HepG2 (cell line): ENCODE results near the gene RAC3. TPM values are rescaled to one million over a fixed set of nuclear protein-coding genes. Genes with fewer than 3 reads are reported as not detected.

Source experiments
- ADNP ChIP-seq: sonication (generic); formaldehyde crosslinking; IDR thresholded peaks from 2 replicates; pipeline ENCODE4 v1.4.0; 2020; ENCODE audit warnings: missing genetic modification reagents
- CEBPB ChIP-seq: IDR thresholded peaks from 2 replicates; pipeline ENCODE4 v1.6.1; 2011; ENCODE audit warnings: low read depth, low read length, improper control_type of control experiment, borderline replicate concordance
- FOXK1 ChIP-seq: sonication (generic); formaldehyde crosslinking; IDR thresholded peaks from 2 replicates; pipeline ENCODE4 v1.4.0; 2020; ENCODE audit warnings: low read depth, missing genetic modification reagents, borderline replicate concordance
- HNRNPK ChIP-seq: fragments of 200-400 bp; formaldehyde crosslinking; IDR thresholded peaks from 2 replicates; pipeline ENCODE4 v1.6.1; 2018; ENCODE audit warnings: low read length, low read depth, moderate library complexity, mild to moderate bottlenecking; ENCODE audit not compliant: poor library complexity, severe bottlenecking
- HNRNPL ChIP-seq: fragments of 200-400 bp; formaldehyde crosslinking; IDR thresholded peaks from 2 replicates; pipeline ENCODE4 v1.6.1; 2017; ENCODE audit warnings: mild to moderate bottlenecking, low read depth, low read length
- JUN ChIP-seq: sonication (generic); formaldehyde crosslinking; IDR thresholded peaks from 2 replicates; pipeline ENCODE4 v1.4.0; 2020; ENCODE audit warnings: mild to moderate bottlenecking, missing genetic modification reagents
- JUND ChIP-seq: sonication (generic); formaldehyde crosslinking; IDR thresholded peaks from 2 replicates; pipeline ENCODE4 v1.8.0; 2022; ENCODE audit warnings: mild to moderate bottlenecking, missing genetic modification reagents
- MAZ ChIP-seq, 2 experiments: sonication (generic) in 1 of 2; formaldehyde crosslinking in 1 of 2; IDR thresholded peaks; 2 replicates each; pipeline versions ENCODE4 v1.5.0 to v1.6.1; 2012 to 2020; ENCODE audit warnings: low read depth in 2 of 2, mild to moderate bottlenecking in 2 of 2, borderline replicate concordance in 1 of 2, improper control_type of control experiment in 1 of 2, low read length in 1 of 2, missing genetic modification reagents in 1 of 2, moderate library complexity in 1 of 2
- NFRKB ChIP-seq: fragments of 450-650 bp; IDR thresholded peaks from 2 replicates; pipeline ENCODE4 v1.6.1; 2017
- PTBP1 ChIP-seq: fragments of 200-400 bp; formaldehyde crosslinking; IDR thresholded peaks from 2 replicates; pipeline ENCODE4 v1.6.1; 2018; ENCODE audit warnings: low read length, low read depth; ENCODE audit not compliant: poor library complexity, severe bottlenecking
- RXRA ChIP-seq: sonication (generic); formaldehyde crosslinking; IDR thresholded peaks from 2 replicates; pipeline ENCODE4 v1.5.1; 2020; ENCODE audit warnings: missing genetic modification reagents
- TBX3 ChIP-seq: fragments of 450-650 bp; IDR thresholded peaks from 2 replicates; pipeline ENCODE4 v1.6.1; 2017; ENCODE audit warnings: antibody characterized with exemption, mild to moderate bottlenecking, inconsistent platforms, borderline replicate concordance
- ZBTB7A ChIP-seq: sonication (generic); formaldehyde crosslinking; IDR thresholded peaks from 2 replicates; pipeline ENCODE4 v1.8.0; 2022; ENCODE audit warnings: mild to moderate bottlenecking, missing genetic modification reagents
- ZFP37 ChIP-seq: sonication (generic); formaldehyde crosslinking; IDR thresholded peaks from 2 replicates; pipeline ENCODE4 v1.4.0; 2020; ENCODE audit warnings: missing genetic modification reagents, borderline replicate concordance
- ZNF24 ChIP-seq: fragments of 450-650 bp; IDR thresholded peaks from 2 replicates; pipeline ENCODE4 v1.6.1; 2017; ENCODE audit warnings: antibody characterized with exemption, mild to moderate bottlenecking
- ZNF501 ChIP-seq: sonication (generic); formaldehyde crosslinking; IDR thresholded peaks from 2 replicates; pipeline ENCODE4 v1.5.1; 2020; ENCODE audit warnings: mild to moderate bottlenecking, moderate library complexity, missing genetic modification reagents
- ZNF513 ChIP-seq: sonication (generic); formaldehyde crosslinking; conservative IDR thresholded peaks from 2 replicates; pipeline ENCODE4 v1.5.0; 2020; ENCODE audit warnings: missing genetic modification reagents
- ZNF740 ChIP-seq: sonication (generic); formaldehyde crosslinking; IDR thresholded peaks from 2 replicates; pipeline ENCODE4 v1.4.0; 2020; ENCODE audit warnings: missing genetic modification reagents
- polyA plus RNA-seq, 8 experiments: library from polyadenylated mRNA; depleted of rRNA in 3 of 8; stranded (reverse) in 7 of 8; unstranded in 1 of 8; fragments of >200 nt; fragmentation: Illumina TruSeq in 4 of 8; extraction: Trizol in 4 of 8; gene quantifications; 2 replicates each; pipeline versions ENCODE4 v1.2.1 to v1.2.3, GENCODE V29; 2011 to 2016; ENCODE audit warnings: low read depth in 4 of 8, missing spikeins in 1 of 8, mixed read lengths in 1 of 8; ENCODE audit not compliant: insufficient read depth in 1 of 8
- total RNA-seq, 5 experiments: library from RNA; depleted of rRNA; stranded (reverse); fragments of >200 nt; fragmentation: Illumina TruSeq; extraction: Trizol; gene quantifications; 2 replicates each; pipeline ENCODE4 v1.2.3, GENCODE V29; 2016; ENCODE audit warnings: low read depth in 1 of 5
- TF ChIP-seq, protein P1 (sequence below): sonication (generic); formaldehyde crosslinking; IDR thresholded peaks from 2 replicates; pipeline ENCODE4 v1.4.0; 2020; ENCODE audit warnings: missing genetic modification reagents, borderline replicate concordance
- TF ChIP-seq, protein P2 (sequence below): sonication (generic); formaldehyde crosslinking; IDR thresholded peaks from 2 replicates; pipeline ENCODE4 v1.4.0; 2020; ENCODE audit warnings: missing genetic modification reagents, borderline replicate concordance

The RAC3 gene
- total and polyA plus RNA-seq, 2 of the 13 experiments (the other 11 are each of a cell fraction or from before 2014, with no cell fraction given), result 10.5 to 21.3 TPM

DNA sequence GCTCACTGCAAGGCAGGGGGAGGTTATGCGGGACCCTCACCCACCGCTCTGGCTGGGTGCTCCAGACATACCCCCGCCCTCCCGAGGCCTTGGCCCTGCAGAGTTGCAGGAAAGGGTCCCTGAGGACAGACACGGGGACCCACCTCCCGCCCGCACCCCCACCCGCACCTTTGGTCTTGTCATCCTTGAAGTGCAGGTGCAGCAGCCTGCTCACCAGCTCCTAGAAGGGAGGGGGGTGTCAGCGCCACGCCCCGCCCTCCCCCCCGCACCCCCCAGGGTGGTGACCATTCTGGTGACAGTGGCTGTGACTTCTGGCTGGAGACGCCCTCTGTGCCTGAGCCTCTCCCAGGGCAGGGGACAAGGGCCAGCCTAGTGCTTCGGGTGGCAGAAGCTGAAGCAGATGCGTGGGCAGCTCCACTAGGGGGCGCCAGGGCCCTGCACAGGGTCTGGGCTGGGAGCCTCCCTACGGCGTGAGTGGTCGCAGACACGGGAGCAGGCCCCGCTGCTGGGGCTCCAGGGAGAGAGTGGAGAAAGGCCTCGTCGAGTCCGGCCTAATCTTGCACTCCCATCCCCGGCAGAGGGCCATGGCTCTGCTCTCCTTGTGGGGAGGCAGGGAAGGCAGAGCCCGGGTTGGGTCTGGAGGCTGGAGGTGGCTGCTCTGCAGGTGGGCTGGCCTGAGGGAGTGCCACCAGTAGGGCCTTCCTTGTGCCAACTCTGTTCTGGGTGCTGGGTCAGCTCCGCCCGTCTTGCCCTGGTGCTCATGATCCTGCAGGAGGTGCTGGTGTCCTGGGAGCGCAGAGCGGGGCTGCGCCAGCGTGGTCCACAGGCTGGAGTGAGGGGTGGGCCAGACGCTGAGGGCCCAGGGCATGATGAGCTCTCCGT lies 11.5 kb upstream of the RAC3 start (continued):
- TF ChIP-seq, protein P1, sequence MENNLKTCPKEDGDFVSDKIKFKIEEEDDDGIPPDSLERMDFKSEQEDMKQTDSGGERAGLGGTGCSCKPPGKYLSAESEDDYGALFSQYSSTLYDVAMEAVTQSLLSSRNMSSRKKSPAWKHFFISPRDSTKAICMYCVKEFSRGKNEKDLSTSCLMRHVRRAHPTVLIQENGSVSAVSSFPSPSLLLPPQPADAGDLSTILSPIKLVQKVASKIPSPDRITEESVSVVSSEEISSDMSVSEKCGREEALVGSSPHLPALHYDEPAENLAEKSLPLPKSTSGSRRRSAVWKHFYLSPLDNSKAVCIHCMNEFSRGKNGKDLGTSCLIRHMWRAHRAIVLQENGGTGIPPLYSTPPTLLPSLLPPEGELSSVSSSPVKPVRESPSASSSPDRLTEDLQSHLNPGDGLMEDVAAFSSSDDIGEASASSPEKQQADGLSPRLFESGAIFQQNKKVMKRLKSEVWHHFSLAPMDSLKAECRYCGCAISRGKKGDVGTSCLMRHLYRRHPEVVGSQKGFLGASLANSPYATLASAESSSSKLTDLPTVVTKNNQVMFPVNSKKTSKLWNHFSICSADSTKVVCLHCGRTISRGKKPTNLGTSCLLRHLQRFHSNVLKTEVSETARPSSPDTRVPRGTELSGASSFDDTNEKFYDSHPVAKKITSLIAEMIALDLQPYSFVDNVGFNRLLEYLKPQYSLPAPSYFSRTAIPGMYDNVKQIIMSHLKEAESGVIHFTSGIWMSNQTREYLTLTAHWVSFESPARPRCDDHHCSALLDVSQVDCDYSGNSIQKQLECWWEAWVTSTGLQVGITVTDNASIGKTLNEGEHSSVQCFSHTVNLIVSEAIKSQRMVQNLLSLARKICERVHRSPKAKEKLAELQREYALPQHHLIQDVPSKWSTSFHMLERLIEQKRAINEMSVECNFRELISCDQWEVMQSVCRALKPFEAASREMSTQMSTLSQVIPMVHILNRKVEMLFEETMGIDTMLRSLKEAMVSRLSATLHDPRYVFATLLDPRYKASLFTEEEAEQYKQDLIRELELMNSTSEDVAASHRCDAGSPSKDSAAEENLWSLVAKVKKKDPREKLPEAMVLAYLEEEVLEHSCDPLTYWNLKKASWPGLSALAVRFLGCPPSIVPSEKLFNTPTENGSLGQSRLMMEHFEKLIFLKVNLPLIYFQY (CRISPR knock-in tag), result peak; percentile 74; the same call in 1 of the 2 replicates
- TF ChIP-seq ZBTB7A (CRISPR knock-in tag) (no peak; the same call in none of the 2 replicates), ZNF24 (no peak), ZFP37 (CRISPR knock-in tag) (0 out of 2 replicates have a peak, but pooled peaks have one; percentile 23), HNRNPK (peak; percentile 45), ADNP (no peak), TBX3 (no peak), MAZ (IDR thresholded peaks at IDR 0.05; ENCODE audit: borderline replicate concordance, low read depth, low read length) (peak; percentile 12; the same call in 1 of the 2 replicates), MAZ (CRISPR knock-in tag; IDR thresholded peaks at IDR 0.05; ENCODE audit: low read depth) (peak; percentile 48; the same call in 1 of the 2 replicates), NFRKB (no peak), ZNF501 (CRISPR knock-in tag) (no peak), RXRA (CRISPR knock-in tag) (0 out of 2 replicates have a peak, but pooled peaks have one; percentile 56), CEBPB (no peak), HNRNPL (peak; percentile 100), PTBP1 (peak; percentile 73), JUN (CRISPR knock-in tag) (no peak), FOXK1 (CRISPR knock-in tag) (no peak), JUND (CRISPR knock-in tag) (no peak), ZNF740 (no peak; the same call in 1 of the 2 replicates), ZNF513 (CRISPR knock-in tag) (no peak)
- TF ChIP-seq, protein P2, sequence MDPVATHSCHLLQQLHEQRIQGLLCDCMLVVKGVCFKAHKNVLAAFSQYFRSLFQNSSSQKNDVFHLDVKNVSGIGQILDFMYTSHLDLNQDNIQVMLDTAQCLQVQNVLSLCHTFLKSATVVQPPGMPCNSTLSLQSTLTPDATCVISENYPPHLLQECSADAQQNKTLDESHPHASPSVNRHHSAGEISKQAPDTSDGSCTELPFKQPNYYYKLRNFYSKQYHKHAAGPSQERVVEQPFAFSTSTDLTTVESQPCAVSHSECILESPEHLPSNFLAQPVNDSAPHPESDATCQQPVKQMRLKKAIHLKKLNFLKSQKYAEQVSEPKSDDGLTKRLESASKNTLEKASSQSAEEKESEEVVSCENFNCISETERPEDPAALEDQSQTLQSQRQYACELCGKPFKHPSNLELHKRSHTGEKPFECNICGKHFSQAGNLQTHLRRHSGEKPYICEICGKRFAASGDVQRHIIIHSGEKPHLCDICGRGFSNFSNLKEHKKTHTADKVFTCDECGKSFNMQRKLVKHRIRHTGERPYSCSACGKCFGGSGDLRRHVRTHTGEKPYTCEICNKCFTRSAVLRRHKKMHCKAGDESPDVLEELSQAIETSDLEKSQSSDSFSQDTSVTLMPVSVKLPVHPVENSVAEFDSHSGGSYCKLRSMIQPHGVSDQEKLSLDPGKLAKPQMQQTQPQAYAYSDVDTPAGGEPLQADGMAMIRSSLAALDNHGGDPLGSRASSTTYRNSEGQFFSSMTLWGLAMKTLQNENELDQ, result no peak
